ENCODE measurements around the gene PRR9. TPM values are rescaled to one million over a fixed set of nuclear protein-coding genes. Genes with fewer than 3 reads are reported as not detected.
"Not testable (repeated sequence)": the region's sequence is repeated elsewhere in the genome, so short reads cannot be mapped to it uniquely, and the experiment has no call there.

Gene PRR9, protein sequence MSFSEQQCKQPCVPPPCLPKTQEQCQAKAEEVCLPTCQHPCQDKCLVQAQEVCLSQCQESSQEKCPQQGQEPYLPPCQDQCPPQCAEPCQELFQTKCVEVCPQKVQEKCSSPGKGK
- not detected for total RNA-seq
- polyA plus RNA-seq = not detected
- total RNA-seq = not detected

DNA sequence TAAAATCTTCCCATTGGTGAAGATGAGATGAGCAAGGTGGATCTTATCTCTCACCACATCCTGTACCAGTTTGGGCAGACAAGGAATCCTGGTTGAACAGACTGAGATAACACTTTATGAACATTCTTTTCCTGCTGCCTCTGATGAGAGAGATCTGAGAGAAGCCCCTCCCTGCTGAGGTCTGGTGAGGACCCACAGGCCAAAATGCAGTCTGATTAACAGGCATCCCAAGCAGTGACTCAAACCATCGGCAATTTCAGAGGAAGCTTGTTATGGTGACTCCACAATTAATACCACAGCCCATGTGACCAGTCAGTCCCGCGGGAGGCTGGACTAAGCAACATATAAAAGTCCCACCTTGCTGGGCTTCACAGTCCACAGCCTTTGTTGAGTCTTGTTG is at the start of gene PRR9:
Gene PRR9 (plus strand): TSS at position 373 of the 400 bp plus-strand sequence. CDS start 561 bp downstream, outside the sequence.
- DNase-seq = no peak
- H3K9me3 Mint-ChIP-seq = peaks cover 0 to 2% (median 0%) of the 10 kb centered on the region in 11 donors
- Histone ChIP-seq H3K4me3 (ENCODE audit: low read length) (no peak within 1 kb of the TSS), H3K27me3 (ENCODE audit: control insufficient read depth in 2 of 2, insufficient read depth in 2 of 2, low read length in 2 of 2) (no peaks in the 10 kb centered on the region), H3K9me3 (ENCODE audit: control insufficient read depth in 2 of 3, low read length in 3 of 3) (no peaks in the 10 kb centered on the region), H3K36me3 (ENCODE audit: control insufficient read depth in 2 of 3, insufficient read depth in 3 of 3, low read length in 3 of 3) (no peaks in the 10 kb centered on the region), H3K27ac (ENCODE audit: low read depth, low read length) (no peak within 1 kb of the TSS), H3K4me1 (ENCODE audit: control insufficient read depth in 2 of 2, insufficient read depth in 2 of 2, low read length in 2 of 2) (no peaks in the 10 kb centered on the region)
- intact Hi-C loops (cut with micrococcal nuclease) = no loop called here
- H3K4me1 Mint-ChIP-seq = peaks cover 0 to 6% (median 5%) of the 10 kb centered on the region in 7 donors
- POLR2A ChIA-PET = no interaction called here
- H3K4me3 Mint-ChIP-seq = no peak within 1 kb of the TSS
- no peaks in the 10 kb centered on the region for H3K36me3 Mint-ChIP-seq
- peak within 1 kb of the TSS in 1 of 9 donors; percentile 83 for H3K27ac Mint-ChIP-seq
- CTCF ChIA-PET = no interaction called here
- H3K27me3 Mint-ChIP-seq = peaks cover 14 to 39% (median 23%) of the 10 kb centered on the region in 5 donors
- no peak for ATAC-seq

DNA sequence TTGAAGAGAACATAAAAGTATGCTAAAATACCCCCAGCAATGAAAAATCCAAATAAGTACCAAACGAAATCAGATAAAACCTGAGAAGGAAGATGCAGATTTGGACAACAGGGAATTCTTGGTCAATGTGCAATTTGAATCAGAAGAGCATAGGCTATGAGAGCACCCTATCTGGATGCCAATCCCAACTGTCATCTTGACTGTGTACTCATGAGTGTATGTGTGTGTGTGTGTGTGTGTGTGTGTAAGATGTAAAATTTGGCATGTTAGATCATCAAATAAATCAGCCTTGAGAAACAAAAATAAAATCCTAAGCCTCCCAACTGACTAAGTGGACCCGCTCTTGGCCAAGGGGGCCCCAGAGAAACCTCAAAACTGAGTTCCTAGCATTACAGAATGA is 48.7 kb upstream of the PRR9 start:
- CTCF ChIA-PET = no interaction called here
- Mint-ChIP-seq H3K9me3 (peaks cover 0 to 4% (median 0%) of the 10 kb centered on the region in 11 donors), H3K4me1 (no peaks in the 10 kb centered on the region), H3K36me3 (peaks cover 0 to 5% (median 0%) of the 10 kb centered on the region in 5 donors), H3K27me3 (peaks cover 14 to 51% (median 40%) of the 10 kb centered on the region in 5 donors), H3K27ac (no peak overlapping the region), H3K4me3 (no peak overlapping the region)
- Histone ChIP-seq H3K9me3 (ENCODE audit: control insufficient read depth in 2 of 3, low read length in 3 of 3) (no peaks in the 10 kb centered on the region), H3K36me3 (ENCODE audit: control insufficient read depth in 2 of 3, insufficient read depth in 3 of 3, low read length in 3 of 3) (no peaks in the 10 kb centered on the region), H3K27me3 (ENCODE audit: control insufficient read depth in 2 of 2, insufficient read depth in 2 of 2, low read length in 2 of 2) (peaks cover 0 to 3% of the 10 kb centered on the region in 2 donors), H3K4me3 (ENCODE audit: low read length) (no peak overlapping the region), H3K4me1 (ENCODE audit: control insufficient read depth in 2 of 2, insufficient read depth in 2 of 2, low read length in 2 of 2) (no peaks in the 10 kb centered on the region), H3K27ac (ENCODE audit: low read depth, low read length) (no peak overlapping the region)
- ATAC-seq = no peak
- no peak for DNase-seq
- intact Hi-C loops (cut with micrococcal nuclease) = no loop called here
- POLR2A ChIA-PET = no interaction called here

DNA sequence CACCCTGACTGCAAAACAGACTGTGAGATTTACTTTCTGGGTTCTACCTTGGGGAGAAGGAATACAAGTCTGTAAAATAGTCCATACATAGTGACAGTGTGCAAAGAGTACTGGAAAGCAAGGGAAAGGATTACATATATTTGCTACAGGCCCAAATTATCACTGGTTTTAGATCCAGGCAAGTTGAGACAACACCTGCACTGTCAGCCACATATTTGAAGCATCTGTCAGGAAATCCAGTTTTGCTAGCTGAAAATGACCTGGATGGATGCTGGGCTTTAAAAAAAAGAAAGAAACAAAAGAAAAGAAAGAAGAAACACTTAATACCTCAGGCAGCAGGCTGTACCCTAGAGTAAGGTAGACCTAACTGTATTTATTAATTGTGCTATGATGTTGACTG is 42.8 kb upstream of the PRR9 start:
- Mint-ChIP-seq H3K27me3 (peaks cover 6 to 24% (median 21%) of the 10 kb centered on the region in 5 donors), H3K9me3 (peaks cover 0 to 4% (median 0%) of the 10 kb centered on the region in 11 donors)

DNA sequence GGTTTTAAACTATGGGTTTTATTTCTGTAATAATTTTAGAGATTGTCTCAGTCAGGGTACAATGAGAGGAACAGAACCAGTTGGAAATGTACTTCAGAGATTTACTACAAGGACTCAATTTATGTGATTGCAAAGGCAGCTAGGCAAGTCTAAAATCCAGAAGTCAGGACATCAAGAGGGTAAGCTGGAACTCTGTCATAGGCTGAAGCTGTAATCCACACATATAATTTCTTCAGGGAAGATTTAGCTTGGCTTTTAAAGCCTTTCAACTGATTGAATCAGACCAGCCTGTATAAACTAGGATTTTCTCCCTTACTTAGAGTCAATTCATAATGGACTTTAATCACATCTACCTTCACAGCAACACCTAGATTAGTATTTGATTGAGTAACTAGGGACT is 38.5 kb upstream of the PRR9 start:
- no peaks in the 10 kb centered on the region for H3K36me3 Mint-ChIP-seq
- ATAC-seq (no peak), DNase-seq (no peak)
- Histone ChIP-seq H3K27ac (ENCODE audit: low read depth, low read length) (no peak overlapping the region), H3K4me3 (ENCODE audit: low read length) (no peak overlapping the region), H3K9me3 (ENCODE audit: control insufficient read depth in 2 of 3, low read length in 3 of 3) (no peaks in the 10 kb centered on the region), H3K36me3 (ENCODE audit: control insufficient read depth in 2 of 3, insufficient read depth in 3 of 3, low read length in 3 of 3) (no peaks in the 10 kb centered on the region), H3K27me3 (ENCODE audit: control insufficient read depth in 2 of 2, insufficient read depth in 2 of 2, low read length in 2 of 2) (no peaks in the 10 kb centered on the region), H3K4me1 (ENCODE audit: control insufficient read depth in 2 of 2, insufficient read depth in 2 of 2, low read length in 2 of 2) (no peaks in the 10 kb centered on the region)
- no peak overlapping the region for H3K27ac Mint-ChIP-seq
- POLR2A ChIA-PET = no interaction called here
- CTCF ChIA-PET = no interaction called here
- no peaks in the 10 kb centered on the region for H3K4me1 Mint-ChIP-seq
- H3K27me3 Mint-ChIP-seq = peaks cover 3 to 31% (median 23%) of the 10 kb centered on the region in 5 donors
- intact Hi-C loops (cut with micrococcal nuclease) = no loop called here
- peaks cover 0 to 11% (median 0%) of the 10 kb centered on the region in 11 donors for H3K9me3 Mint-ChIP-seq
- H3K4me3 Mint-ChIP-seq = no peak overlapping the region

More for the DNA sequence above, 42.8 kb upstream of the PRR9 start:
- Mint-ChIP-seq H3K36me3 (no peaks in the 10 kb centered on the region), H3K27ac (no peak overlapping the region), H3K4me3 (no peak overlapping the region), H3K4me1 (no peaks in the 10 kb centered on the region)
- intact Hi-C loops (cut with micrococcal nuclease) = no loop called here
- Histone ChIP-seq H3K4me3 (ENCODE audit: low read length) (no peak overlapping the region), H3K27ac (ENCODE audit: low read depth, low read length) (no peak overlapping the region), H3K27me3 (ENCODE audit: control insufficient read depth in 2 of 2, insufficient read depth in 2 of 2, low read length in 2 of 2) (no peaks in the 10 kb centered on the region), H3K9me3 (ENCODE audit: control insufficient read depth in 2 of 3, low read length in 3 of 3) (no peaks in the 10 kb centered on the region), H3K36me3 (ENCODE audit: control insufficient read depth in 2 of 3, insufficient read depth in 3 of 3, low read length in 3 of 3) (no peaks in the 10 kb centered on the region), H3K4me1 (ENCODE audit: control insufficient read depth in 2 of 2, insufficient read depth in 2 of 2, low read length in 2 of 2) (no peaks in the 10 kb centered on the region)
- no peak for ATAC-seq
- DNase-seq = no peak
- ChIA-PET CTCF (no interaction called here), POLR2A (no interaction called here)

DNA sequence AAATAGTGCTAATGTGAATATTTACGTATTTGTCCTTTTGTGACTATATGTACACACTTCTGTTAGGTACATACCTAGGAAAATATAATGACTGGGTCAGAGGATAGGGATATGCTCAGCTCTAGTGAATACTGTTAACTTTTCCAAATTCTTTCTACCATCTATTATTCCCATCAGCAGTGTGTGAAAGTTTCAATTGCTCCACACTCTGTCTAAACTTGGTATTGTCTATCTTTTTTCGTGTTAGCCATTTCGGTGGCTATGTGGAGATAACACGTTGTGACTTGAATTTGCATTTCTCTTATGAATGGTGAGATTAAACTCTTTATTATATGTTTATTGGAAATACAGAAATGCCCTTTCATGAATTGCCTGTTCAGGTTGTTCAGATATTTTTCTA is 36.8 kb upstream of the PRR9 start:
- peaks cover 6 to 43% (median 29%) of the 10 kb centered on the region in 5 donors for H3K27me3 Mint-ChIP-seq
- no peak overlapping the region for H3K4me3 ChIP-seq (ENCODE audit: low read length)
- intact Hi-C loops (cut with micrococcal nuclease) = no loop called here
- no peak overlapping the region for H3K27ac ChIP-seq (ENCODE audit: low read depth, low read length)
- no peaks in the 10 kb centered on the region for H3K27me3 ChIP-seq (ENCODE audit: control insufficient read depth in 2 of 2, insufficient read depth in 2 of 2, low read length in 2 of 2)
- POLR2A ChIA-PET = no interaction called here
- H3K4me3 Mint-ChIP-seq = no peak overlapping the region
- no peaks in the 10 kb centered on the region for H3K4me1 Mint-ChIP-seq
- no peaks in the 10 kb centered on the region for H3K36me3 ChIP-seq (ENCODE audit: control insufficient read depth in 2 of 3, insufficient read depth in 3 of 3, low read length in 3 of 3)
- H3K36me3 Mint-ChIP-seq = peaks cover 0 to 2% (median 1%) of the 10 kb centered on the region in 5 donors
- ATAC-seq (no peak), DNase-seq (no peak)
- peaks cover 0 to 26% (median 5%) of the 10 kb centered on the region in 11 donors for H3K9me3 Mint-ChIP-seq
- H3K4me1 ChIP-seq (ENCODE audit: control insufficient read depth in 2 of 2, insufficient read depth in 2 of 2, low read length in 2 of 2) = no peaks in the 10 kb centered on the region
- CTCF ChIA-PET = no interaction called here
- no peak overlapping the region for H3K27ac Mint-ChIP-seq
- no peaks in the 10 kb centered on the region for H3K9me3 ChIP-seq (ENCODE audit: control insufficient read depth in 2 of 3, low read length in 3 of 3)

DNA sequence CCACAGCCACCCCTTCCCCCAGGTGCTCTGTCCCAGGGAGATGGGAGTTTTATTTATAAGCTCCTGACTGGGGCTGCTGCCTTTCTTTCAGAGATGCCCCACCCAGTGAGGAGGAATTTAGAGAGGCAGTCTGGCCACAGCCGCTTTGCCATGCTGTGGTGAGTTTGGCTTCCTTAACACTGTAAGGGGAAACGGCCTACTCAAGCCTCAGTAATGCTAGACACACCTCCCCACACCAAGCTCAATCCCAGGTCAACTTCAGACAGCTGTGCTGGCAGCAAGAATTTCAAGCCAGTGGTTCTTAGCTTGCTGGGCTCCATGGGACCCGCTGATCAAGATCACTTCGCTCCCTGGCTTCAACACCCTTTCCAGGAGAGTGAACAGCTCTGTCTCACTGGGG is 29.1 kb upstream of the PRR9 start:
- H3K27ac ChIP-seq (ENCODE audit: low read depth, low read length); H3K9me3 ChIP-seq (ENCODE audit: control insufficient read depth in 2 of 3, low read length in 3 of 3); H3K27me3 ChIP-seq (ENCODE audit: control insufficient read depth in 2 of 2, insufficient read depth in 2 of 2, low read length in 2 of 2); DNase-seq; H3K4me3 Mint-ChIP-seq; intact Hi-C loops (cut with micrococcal nuclease); H3K4me1 Mint-ChIP-seq; POLR2A ChIA-PET; H3K27ac Mint-ChIP-seq; ATAC-seq; H3K4me3 ChIP-seq (ENCODE audit: low read length); CTCF ChIA-PET; H3K36me3 ChIP-seq (ENCODE audit: control insufficient read depth in 2 of 3, insufficient read depth in 3 of 3, low read length in 3 of 3); H3K4me1 ChIP-seq (ENCODE audit: control insufficient read depth in 2 of 2, insufficient read depth in 2 of 2, low read length in 2 of 2): not testable (repeated sequence)
- Mint-ChIP-seq H3K9me3 (peaks cover 6 to 33% (median 14%) of the 10 kb centered on the region in 11 donors), H3K27me3 (peaks cover 22 to 78% (median 64%) of the 10 kb centered on the region in 5 donors), H3K36me3 (peaks cover 0 to 20% (median 4%) of the 10 kb centered on the region in 5 donors)

DNA sequence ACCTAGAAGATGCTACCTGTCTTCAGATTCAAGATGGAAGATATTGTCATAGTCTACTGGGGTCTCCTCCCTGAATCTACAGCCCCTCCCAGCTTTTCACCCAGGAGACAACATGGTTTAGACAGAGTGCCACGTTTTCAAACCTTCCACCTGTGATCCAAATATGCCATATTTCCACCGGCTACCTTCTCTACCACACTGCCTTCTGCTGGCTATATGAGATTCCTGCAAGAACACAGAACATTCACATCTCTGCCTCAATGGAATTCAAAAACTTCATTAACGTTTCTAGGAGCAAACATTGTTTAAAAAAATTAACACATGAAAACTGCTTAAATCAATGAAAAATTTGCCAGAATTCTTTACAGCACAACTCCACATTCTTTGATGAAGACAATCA is 27.0 kb upstream of the PRR9 start:
- peaks cover 0 to 19% (median 4%) of the 10 kb centered on the region in 5 donors for H3K36me3 Mint-ChIP-seq
- peaks cover 32 to 78% (median 72%) of the 10 kb centered on the region in 5 donors for H3K27me3 Mint-ChIP-seq
- H3K9me3 Mint-ChIP-seq = peaks cover 6 to 20% (median 10%) of the 10 kb centered on the region in 11 donors
- intact Hi-C loops (cut with micrococcal nuclease) = no loop called here
- H3K4me1 Mint-ChIP-seq = peaks cover 0 to 1% (median 0%) of the 10 kb centered on the region in 7 donors
- H3K4me1 ChIP-seq (ENCODE audit: control insufficient read depth in 2 of 2, insufficient read depth in 2 of 2, low read length in 2 of 2) = no peaks in the 10 kb centered on the region
- DNase-seq (no peak), ATAC-seq (no peak)
- no peaks in the 10 kb centered on the region for H3K9me3 ChIP-seq (ENCODE audit: control insufficient read depth in 2 of 3, low read length in 3 of 3)
- ChIA-PET POLR2A (no interaction called here), CTCF (no interaction called here)
- no peak overlapping the region for H3K27ac Mint-ChIP-seq
- H3K36me3 ChIP-seq (ENCODE audit: control insufficient read depth in 2 of 3, insufficient read depth in 3 of 3, low read length in 3 of 3) = no peaks in the 10 kb centered on the region
- no peak overlapping the region for H3K4me3 Mint-ChIP-seq
- no peak overlapping the region for H3K27ac ChIP-seq (ENCODE audit: low read depth, low read length)
- no peak overlapping the region for H3K4me3 ChIP-seq (ENCODE audit: low read length)
- H3K27me3 ChIP-seq (ENCODE audit: control insufficient read depth in 2 of 2, insufficient read depth in 2 of 2, low read length in 2 of 2) = no peaks in the 10 kb centered on the region

Data from naive thymus-derived CD4-positive, alpha-beta T cell (primary cell).